ENCODE results near the gene NGFR. TPM values are rescaled to one million over a fixed set of nuclear protein-coding genes. Genes with fewer than 3 reads are reported as not detected.
A peak's percentile ranks its signal among the peaks of the same experiment; 100 is the strongest.
"Not testable (repeated sequence)": the region's sequence is repeated elsewhere in the genome, so short reads cannot be mapped to it uniquely, and the experiment has no call there.

The NGFR gene
- total RNA-seq, 1 donor from 2014 or later, result 6.5 TPM

GRCh38 chr17:49547566-49547965, 52.5 kb downstream of the NGFR start:
- no peak for ATAC-seq

- no peak for ATAC-seq
These were observed 53.0 kb downstream of the NGFR start for GRCh38 chr17:49548051-49548505.

GRCh38 chr17:49548506-49549310, 53.6 kb downstream of the NGFR start:
- ATAC-seq, result peak; percentile 85

GRCh38 chr17:49549311-49549605, 54.2 kb downstream of the NGFR start:
- ATAC-seq, result no peak

- no peak for ATAC-seq
These were observed 54.9 kb downstream of the NGFR start for GRCh38 chr17:49549691-49550678.

- not testable (repeated sequence) for ATAC-seq
These were observed 55.7 kb downstream of the NGFR start for GRCh38 chr17:49550764-49551163.

GRCh38 chr17:49551221-49552069, 56.4 kb downstream of the NGFR start:
- no peak for ATAC-seq

- ATAC-seq, result peak; percentile 83
These were observed 57.1 kb downstream of the NGFR start for GRCh38 chr17:49552070-49552751.

- no peak for ATAC-seq
These were observed 58.7 kb downstream of the NGFR start for GRCh38 chr17:49553676-49554335.

- ATAC-seq, result no peak
These were observed 59.8 kb downstream of the NGFR start for GRCh38 chr17:49554694-49555494.

GRCh38 chr17:49555495-49556222, 60.6 kb downstream of the NGFR start:
- no peak for ATAC-seq

- ATAC-seq, result peak; percentile 70
These were observed 61.3 kb downstream of the NGFR start for GRCh38 chr17:49556223-49556943.

- ATAC-seq, result peak; percentile 35
These were observed 62.4 kb downstream of the NGFR start for GRCh38 chr17:49557312-49558024.

Other genes with a start within 250 kb of the NGFR start
- gene ZNF652, start 133.0 kb upstream of the NGFR start, total RNA-seq, result 10.9 TPM
- 141 TPM for gene PHB1, start 80.4 kb upstream of the NGFR start, total RNA-seq
- 0.16 TPM for gene NXPH3, start 80.6 kb downstream of the NGFR start, total RNA-seq
- gene SPOP, start 182.8 kb downstream of the NGFR start, total RNA-seq, result 27.9 TPM
- gene SLC35B1, start 212.7 kb downstream of the NGFR start, total RNA-seq, result 37.2 TPM

Measured in esophagus mucosa (tissue), 1 donor.